ENCODE data around the gene C17orf114.

Gene C17orf114

GRCh38 chr17:4790705-4791088 is 11.4 kb downstream of the C17orf114 start:
- peak overlapping the region; percentile 59 to 77 (median 72) for H3K4me3 ChIP-seq
- no peak for TF ChIP-seq EP300 (IDR thresholded peaks at IDR 0.05)
- no peak for TF ChIP-seq POLR2A (IDR thresholded peaks at IDR 0.05)
- no peak for TF ChIP-seq POLR2AphosphoS5 (IDR thresholded peaks at IDR 0.05)
- TF ChIP-seq, protein P1, sequence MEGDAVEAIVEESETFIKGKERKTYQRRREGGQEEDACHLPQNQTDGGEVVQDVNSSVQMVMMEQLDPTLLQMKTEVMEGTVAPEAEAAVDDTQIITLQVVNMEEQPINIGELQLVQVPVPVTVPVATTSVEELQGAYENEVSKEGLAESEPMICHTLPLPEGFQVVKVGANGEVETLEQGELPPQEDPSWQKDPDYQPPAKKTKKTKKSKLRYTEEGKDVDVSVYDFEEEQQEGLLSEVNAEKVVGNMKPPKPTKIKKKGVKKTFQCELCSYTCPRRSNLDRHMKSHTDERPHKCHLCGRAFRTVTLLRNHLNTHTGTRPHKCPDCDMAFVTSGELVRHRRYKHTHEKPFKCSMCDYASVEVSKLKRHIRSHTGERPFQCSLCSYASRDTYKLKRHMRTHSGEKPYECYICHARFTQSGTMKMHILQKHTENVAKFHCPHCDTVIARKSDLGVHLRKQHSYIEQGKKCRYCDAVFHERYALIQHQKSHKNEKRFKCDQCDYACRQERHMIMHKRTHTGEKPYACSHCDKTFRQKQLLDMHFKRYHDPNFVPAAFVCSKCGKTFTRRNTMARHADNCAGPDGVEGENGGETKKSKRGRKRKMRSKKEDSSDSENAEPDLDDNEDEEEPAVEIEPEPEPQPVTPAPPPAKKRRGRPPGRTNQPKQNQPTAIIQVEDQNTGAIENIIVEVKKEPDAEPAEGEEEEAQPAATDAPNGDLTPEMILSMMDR (IDR thresholded peaks at IDR 0.05): no peak
- H3K36me3 ChIP-seq: no peaks in the 10 kb centered on the region
- no peaks in the 10 kb centered on the region for H3K9me3 ChIP-seq
- H3K27ac ChIP-seq: peak overlapping the region; percentile 95 to 99 (median 96)
- intact Hi-C loops (cut with DNase I): no loop called here
- peaks cover 0 to 44% (median 36%) of the 10 kb centered on the region in 4 donors for H3K4me1 ChIP-seq
- WGBS, 2 donors: 25 to 35% methylated on average over 7 of the region's 7 CpGs
- H3K27me3 ChIP-seq: peaks cover 0 to 4% (median 0%) of the 10 kb centered on the region in 3 donors
- DNase-seq: no peak

GRCh38 chr17:4789951-4790704 is 12.0 kb downstream of the C17orf114 start:
- intact Hi-C loops (cut with DNase I): loop anchor here (1.0 to 5.0 kb wide), 2 partner anchors 99 to 197 kb away; partner anchors contain the start of gene CAMTA2
- TF ChIP-seq, protein P1 (IDR thresholded peaks at IDR 0.05): peak; percentile 31 to 86 (median 74)
- TF ChIP-seq POLR2AphosphoS5 (IDR thresholded peaks at IDR 0.05) (peak; percentile 84 to 95 (median 90)), POLR2A (IDR thresholded peaks at IDR 0.05) (peak; percentile 91), EP300 (IDR thresholded peaks at IDR 0.05) (no peak)
- peak overlapping the region; percentile 59 to 77 (median 72) for H3K4me3 ChIP-seq

DNA sequence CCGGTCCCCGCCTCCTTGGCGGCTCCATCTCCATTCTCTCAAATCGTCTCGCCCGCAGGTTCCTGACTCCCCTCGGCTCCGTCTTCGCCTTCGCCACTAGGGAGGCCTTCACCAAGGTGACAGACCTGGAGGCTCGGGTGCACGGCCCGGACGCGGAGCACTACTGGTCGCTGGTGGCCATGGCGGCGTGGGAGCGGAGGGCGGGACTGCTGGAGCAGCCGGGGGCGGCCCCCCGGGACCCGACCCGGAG is 12.5 kb downstream of the C17orf114 start:
- Histone ChIP-seq H3K4me1 (peaks cover 0 to 50% (median 45%) of the 10 kb centered on the region in 4 donors), H3K36me3 (no peaks in the 10 kb centered on the region), H3K4me3 (peak overlapping the region; percentile 59 to 77 (median 72)), H3K27ac (peak overlapping the region; percentile 95 to 99 (median 96)), H3K9me3 (no peaks in the 10 kb centered on the region), H3K27me3 (peaks cover 0 to 14% (median 0%) of the 10 kb centered on the region in 3 donors)
- TF ChIP-seq POLR2A (IDR thresholded peaks at IDR 0.05): no peak
- intact Hi-C loops (cut with DNase I): loop anchor here (1.0 to 5.0 kb wide), 2 partner anchors 100 to 198 kb away; partner anchors contain the start of gene CAMTA2
- DNase-seq: no peak
- 0% methylated on average over 25 of the region's 25 CpGs for WGBS, 2 donors

More at GRCh38 chr17:4789951-4790704, 12.0 kb downstream of the C17orf114 start:
- peaks cover 0 to 9% (median 0%) of the 10 kb centered on the region in 3 donors for H3K27me3 ChIP-seq
- no peaks in the 10 kb centered on the region for H3K9me3 ChIP-seq
- H3K4me1 ChIP-seq: peaks cover 0 to 46% (median 41%) of the 10 kb centered on the region in 4 donors
- 0% methylated on average over 91 of the region's 91 CpGs for whole genome bisulfite sequencing, 2 donors
- DNase-seq: peak; percentile 94
- H3K36me3 ChIP-seq: no peaks in the 10 kb centered on the region
- peak overlapping the region; percentile 95 to 99 (median 96) for H3K27ac ChIP-seq

GRCh38 chr17:4788807-4789700 is 13.1 kb downstream of the C17orf114 start, which contains the start of gene GLTPD2:
Gene GLTPD2, plus strand, starts transcription at chr17:4788964. Its CDS starts 48 bp downstream, at chr17:4789012.
- WGBS, 2 donors: 10 to 19% methylated on average over 62 of the region's 62 CpGs
- no peak for TF ChIP-seq EP300 (IDR thresholded peaks at IDR 0.05)
- no peak for TF ChIP-seq POLR2A (IDR thresholded peaks at IDR 0.05)
- no peak for TF ChIP-seq POLR2AphosphoS5 (IDR thresholded peaks at IDR 0.05)
- TF ChIP-seq, protein P1 (IDR thresholded peaks at IDR 0.05): no peak
- peaks cover 0 to 20% (median 0%) of the 10 kb centered on the region in 3 donors for H3K27me3 ChIP-seq
- H3K4me1 ChIP-seq: peaks cover 0 to 50% (median 45%) of the 10 kb centered on the region in 4 donors
- H3K9me3 ChIP-seq: no peaks in the 10 kb centered on the region
- no peak for DNase-seq
- H3K27ac ChIP-seq: peak within 1 kb of the TSS; percentile 95 to 99 (median 96)
- H3K4me3 ChIP-seq: peak within 1 kb of the TSS; percentile 59 to 77 (median 72)
- intact Hi-C loops (cut with DNase I): loop anchor here (1.0 to 5.0 kb wide), 2 partner anchors 100 to 198 kb away; partner anchors contain the start of gene CAMTA2
- no peaks in the 10 kb centered on the region for H3K36me3 ChIP-seq

Data from sigmoid colon (tissue), 6 donors.